Mesenchymal stem cell (in vitro differentiated cells and primary cell): ENCODE results near the gene IFRD2.
"Not testable (repeated sequence)": the region's sequence is repeated elsewhere in the genome, so short reads cannot be mapped to it uniquely, and the experiment has no call there.

Source experiments
- DNase-seq: peaks from one replicate; pipeline ENCODE4 v3.0.0-alpha.2; 2013
- H2AFZ ChIP-seq: one replicate; pipeline ENCODE4 v1.6.1; 2013; ENCODE audit warnings: low read depth, mild to moderate bottlenecking, control low read depth, inconsistent platforms, low read length, moderate library complexity
- H2AK5ac ChIP-seq: 2 replicates; pipeline ENCODE4 v1.6.1; 2013; ENCODE audit warnings: low read length, moderate library complexity, mild to moderate bottlenecking, inconsistent platforms; ENCODE audit not compliant: severe bottlenecking
- H2BK120ac ChIP-seq: one replicate; pipeline ENCODE4 v1.6.1; 2013; ENCODE audit warnings: low read depth, mild to moderate bottlenecking, inconsistent platforms, low read length, moderate library complexity
- H2BK12ac ChIP-seq, 2 experiments: one replicate each; pipeline ENCODE4 v1.6.1; 2013; ENCODE audit warnings: inconsistent platforms in 2 of 2, low read length in 2 of 2, mild to moderate bottlenecking in 2 of 2, moderate library complexity in 2 of 2, control low read depth in 1 of 2
- H2BK15ac ChIP-seq: one replicate; pipeline ENCODE4 v1.6.1; 2013; ENCODE audit warnings: mild to moderate bottlenecking, low read depth, inconsistent platforms; ENCODE audit not compliant: poor library complexity, severe bottlenecking
- H2BK5ac ChIP-seq: 2 replicates; pipeline ENCODE4 v1.6.1; 2013; ENCODE audit warnings: low read depth, mild to moderate bottlenecking, low read length, control low read depth, inconsistent platforms; ENCODE audit not compliant: poor library complexity, severe bottlenecking
- H3K14ac ChIP-seq, 2 experiments: one replicate each; pipeline ENCODE4 v1.6.1; 2013; ENCODE audit warnings: inconsistent platforms in 2 of 2, low read length in 2 of 2, control low read depth in 1 of 2, mild to moderate bottlenecking in 1 of 2, moderate library complexity in 1 of 2
- H3K18ac ChIP-seq, 2 experiments: one replicate each; pipeline ENCODE4 v1.6.1; 2013; ENCODE audit warnings: inconsistent platforms in 2 of 2, low read length in 2 of 2, control low read depth in 1 of 2, low read depth in 1 of 2, mild to moderate bottlenecking in 1 of 2
- H3K23ac ChIP-seq, 2 experiments: one replicate each; pipeline ENCODE4 v1.6.1; 2013; ENCODE audit warnings: inconsistent platforms in 2 of 2, low read length in 2 of 2, mild to moderate bottlenecking in 2 of 2, moderate library complexity in 2 of 2, control low read depth in 1 of 2
- H3K27ac ChIP-seq: 2 replicates; pipeline ENCODE4 v1.5.1; 2013; ENCODE audit warnings: mild to moderate bottlenecking, moderate library complexity, low read length, control low read depth, inconsistent platforms; ENCODE audit not compliant: poor library complexity, severe bottlenecking
- H3K27me3 ChIP-seq, 2 experiments: 2 replicates each; pipeline versions ENCODE4 v1.6.1 to v1.7.0; 2013; ENCODE audit warnings: low read length in 2 of 2, mild to moderate bottlenecking in 2 of 2, moderate library complexity in 2 of 2, control low read depth in 1 of 2, inconsistent platforms in 1 of 2; ENCODE audit not compliant: control insufficient read depth in 1 of 2, insufficient read depth in 1 of 2
- H3K36me3 ChIP-seq, 2 experiments: 2 replicates each; pipeline versions ENCODE4 v1.6.1 to v1.7.0; 2013; ENCODE audit warnings: low read length in 2 of 2, control low read depth in 1 of 2, inconsistent platforms in 1 of 2, low read depth in 1 of 2, mild to moderate bottlenecking in 1 of 2; ENCODE audit not compliant: insufficient read depth in 2 of 2, control insufficient read depth in 1 of 2
- H3K4ac ChIP-seq, 2 experiments: one replicate each; pipeline ENCODE4 v1.6.1; 2013; ENCODE audit warnings: inconsistent platforms in 2 of 2, low read length in 2 of 2, mild to moderate bottlenecking in 2 of 2, moderate library complexity in 2 of 2, control low read depth in 1 of 2, low read depth in 1 of 2
- H3K4me1 ChIP-seq: 2 replicates; pipeline ENCODE4 v1.6.1; 2013; ENCODE audit warnings: low read depth, low read length, control low read depth; ENCODE audit not compliant: control insufficient read depth, insufficient read depth
- H3K4me2 ChIP-seq: 2 replicates; pipeline ENCODE4 v1.6.1; 2013; ENCODE audit warnings: low read length, mild to moderate bottlenecking, inconsistent platforms; ENCODE audit not compliant: poor library complexity, severe bottlenecking
- H3K4me3 ChIP-seq, 2 experiments: 2 replicates each; pipeline versions ENCODE4 v1.5.1 to v1.7.0; 2013; ENCODE audit warnings: low read length in 2 of 2, mild to moderate bottlenecking in 2 of 2, control low read depth in 1 of 2, low read depth in 1 of 2; ENCODE audit not compliant: insufficient read depth in 1 of 2
- H3K79me1 ChIP-seq: replicated peaks from 2 replicates; pipeline ENCODE4 v1.6.1; 2013; ENCODE audit warnings: mild to moderate bottlenecking, control low read depth, low read length, inconsistent platforms; ENCODE audit not compliant: poor library complexity, severe bottlenecking
- H3K9ac ChIP-seq: 2 replicates; pipeline ENCODE4 v1.7.0; 2013; ENCODE audit warnings: mild to moderate bottlenecking, low read length, moderate library complexity
- H3K9me3 ChIP-seq: 2 replicates; pipeline ENCODE4 v1.7.0; 2013; ENCODE audit warnings: mild to moderate bottlenecking, low read length; ENCODE audit not compliant: control insufficient read depth
- H4K8ac ChIP-seq: one replicate; pipeline ENCODE4 v1.6.1; 2013; ENCODE audit warnings: inconsistent platforms, mild to moderate bottlenecking, low read length, moderate library complexity
- H4K91ac ChIP-seq: one replicate; pipeline ENCODE4 v1.6.1; 2013; ENCODE audit warnings: mild to moderate bottlenecking, low read length, inconsistent platforms
- WGBS: methylation state at CpG from one replicate; pipeline ENCODE4 v1.1.7; 2013; ENCODE audit warnings: mixed read lengths; 5-methylcytosine and 5-hydroxymethylcytosine counted together

Gene IFRD2

GRCh38 chr3:50262778-50263177 lies 29.5 kb downstream of the IFRD2 start:
- H2BK5ac ChIP-seq, result no peak overlapping the region
- no peak for DNase-seq
- 95% methylated on average over 7 of the region's 7 CpGs for WGBS

GRCh38 chr3:50262200-50262599 lies 30.0 kb downstream of the IFRD2 start:
- H3K9me3 ChIP-seq, H2AFZ ChIP-seq, H2BK120ac ChIP-seq, H2BK15ac ChIP-seq, H3K4me3 ChIP-seq, H3K14ac ChIP-seq, H4K8ac ChIP-seq, H3K9ac ChIP-seq, H2BK5ac ChIP-seq, H3K4ac ChIP-seq, H4K91ac ChIP-seq, H3K4me2 ChIP-seq, H3K27ac ChIP-seq, H3K18ac ChIP-seq, DNase-seq, H3K27me3 ChIP-seq, H3K23ac ChIP-seq, H2AK5ac ChIP-seq: not testable (repeated sequence)
- H3K36me3 ChIP-seq, result peaks cover 23 to 26% of the 10 kb centered on the region in 2 experiments
- H3K4me1 ChIP-seq, result peaks cover 65% of the 10 kb centered on the region
- 93% methylated on average over 3 of the region's 4 CpGs for WGBS
- peaks cover 10% of the 10 kb centered on the region for H3K79me1 ChIP-seq
- H2BK12ac ChIP-seq, result peak overlapping the region in 1 of 2 experiments; percentile 12

More at GRCh38 chr3:50262778-50263177, 29.5 kb downstream of the IFRD2 start:
- Histone ChIP-seq H3K79me1 (peaks cover 9% of the 10 kb centered on the region), H3K4me3 (no peak overlapping the region), H3K27ac (no peak overlapping the region), H2BK12ac (peak overlapping the region in 1 of 2 experiments; percentile 10), H2AK5ac (peak overlapping the region; percentile 43), H3K36me3 (peaks cover 19 to 20% of the 10 kb centered on the region in 2 experiments), H3K14ac (no peak overlapping the region), H3K9ac (no peak overlapping the region), H2BK15ac (no peak overlapping the region), H3K27me3 (no peaks in the 10 kb centered on the region), H2AFZ (no peak overlapping the region), H2BK120ac (no peak overlapping the region), H3K4me1 (peaks cover 69% of the 10 kb centered on the region), H3K4ac (no peak overlapping the region), H4K91ac (no peak overlapping the region), H3K4me2 (no peak overlapping the region), H3K23ac (no peak overlapping the region), H3K18ac (no peak overlapping the region), H3K9me3 (no peaks in the 10 kb centered on the region), H4K8ac (no peak overlapping the region)

GRCh38 chr3:50261505-50261904 lies 30.7 kb downstream of the IFRD2 start:
- Histone ChIP-seq H2BK120ac (peak overlapping the region; percentile 13), H3K14ac (no peak overlapping the region), H4K91ac (peak overlapping the region; percentile 34), H3K79me1 (peaks cover 14% of the 10 kb centered on the region), H4K8ac (peak overlapping the region; percentile 76), H2BK12ac (peak overlapping the region; percentile 59 to 80), H3K9me3 (no peaks in the 10 kb centered on the region), H3K4ac (peak overlapping the region; percentile 5 to 57), H3K18ac (peak overlapping the region; percentile 18 to 23), H3K4me2 (no peak overlapping the region), H3K4me1 (peaks cover 58% of the 10 kb centered on the region), H2AK5ac (peak overlapping the region; percentile 94), H2AFZ (no peak overlapping the region), H3K9ac (peak overlapping the region; percentile 91), H3K23ac (no peak overlapping the region), H3K27ac (peak overlapping the region; percentile 91), H3K4me3 (peak overlapping the region in 1 of 2 experiments; percentile 78), H2BK15ac (peak overlapping the region; percentile 31), H3K36me3 (peaks cover 30 to 33% of the 10 kb centered on the region in 2 experiments), H3K27me3 (no peaks in the 10 kb centered on the region), H2BK5ac (no peak overlapping the region)
- 67% methylated on average over 2 of the region's 2 CpGs for WGBS
- DNase-seq, result no peak

GRCh38 chr3:50260942-50261441 lies 31.2 kb downstream of the IFRD2 start:
- Histone ChIP-seq H3K18ac (peak overlapping the region; percentile 81 to 96), H3K4me1 (peaks cover 55% of the 10 kb centered on the region), H3K36me3 (peaks cover 35 to 38% of the 10 kb centered on the region in 2 experiments), H2BK120ac (peak overlapping the region; percentile 87), H3K23ac (peak overlapping the region in 1 of 2 experiments; percentile 14), H3K14ac (peak overlapping the region in 1 of 2 experiments; percentile 73), H2BK5ac (no peak overlapping the region), H2AK5ac (peak overlapping the region; percentile 94), H3K79me1 (peaks cover 19% of the 10 kb centered on the region), H3K4me3 (peak overlapping the region in 1 of 2 experiments; percentile 78), H3K4me2 (peak overlapping the region; percentile 79), H3K27ac (peak overlapping the region; percentile 91), H3K27me3 (no peaks in the 10 kb centered on the region), H4K8ac (peak overlapping the region; percentile 92), H2BK15ac (peak overlapping the region; percentile 73), H4K91ac (peak overlapping the region; percentile 99), H3K4ac (peak overlapping the region; percentile 94), H3K9me3 (no peaks in the 10 kb centered on the region), H3K9ac (peak overlapping the region; percentile 91), H2AFZ (no peak overlapping the region), H2BK12ac (peak overlapping the region in 1 of 2 experiments; percentile 59)
- peak; percentile 68 for DNase-seq
- 73% methylated on average over 5 of the region's 5 CpGs for WGBS
